ENCODE measurements around the gene NANOGP8. TPM values are rescaled to one million over a fixed set of nuclear protein-coding genes. Genes with fewer than 3 reads are reported as not detected.
"Not testable (repeated sequence)": the region's sequence is repeated elsewhere in the genome, so short reads cannot be mapped to it uniquely, and the experiment has no call there.

NANOGP8 gene
- polyA plus RNA-seq, 1 donor = not detected

- DNase-seq = no peak
These were observed 7.8 kb upstream of the NANOGP8 start for GRCh38 chr15:35092846-35093245.

GRCh38 chr15:35092311-35092710 is 7.2 kb upstream of the NANOGP8 start:
- no peak for DNase-seq

- DNase-seq = no peak
These were observed 5.2 kb upstream of the NANOGP8 start for GRCh38 chr15:35090104-35090807.

- DNase-seq = no peak
These were observed 4.5 kb upstream of the NANOGP8 start for GRCh38 chr15:35089551-35089950.

- DNase-seq = no peak
These were observed 3.2 kb upstream of the NANOGP8 start for GRCh38 chr15:35088329-35088728.

GRCh38 chr15:35087759-35088158 is 2.7 kb upstream of the NANOGP8 start:
- no peak for DNase-seq

- not testable (repeated sequence) for DNase-seq
These were observed 2.4 kb downstream of the NANOGP8 start for GRCh38 chr15:35082371-35083348.

- DNase-seq = not testable (repeated sequence)
These were observed 3.3 kb downstream of the NANOGP8 start for GRCh38 chr15:35081626-35082365.

- DNase-seq = no peak
These were observed 4.9 kb downstream of the NANOGP8 start for GRCh38 chr15:35080226-35080625.

GRCh38 chr15:35078221-35078915 is 6.7 kb downstream of the NANOGP8 start:
- DNase-seq = peak; percentile 48

- no peak for DNase-seq
These were observed 14.0 kb downstream of the NANOGP8 start for GRCh38 chr15:35071106-35071505.

GRCh38 chr15:35068846-35069475 is 16.1 kb downstream of the NANOGP8 start:
- no peak for DNase-seq

- DNase-seq = no peak
These were observed 17.4 kb downstream of the NANOGP8 start for GRCh38 chr15:35067496-35068347.

- no peak for DNase-seq
These were observed 19.0 kb downstream of the NANOGP8 start for GRCh38 chr15:35066094-35066493.

- DNase-seq = no peak
These were observed 20.4 kb downstream of the NANOGP8 start for GRCh38 chr15:35064576-35065190.

- no peak for DNase-seq
These were observed 22.4 kb downstream of the NANOGP8 start for GRCh38 chr15:35062738-35063099.

GRCh38 chr15:35061825-35062737 is 23.0 kb downstream of the NANOGP8 start:
- DNase-seq = no peak

GRCh38 chr15:35061161-35061824 is 23.8 kb downstream of the NANOGP8 start:
- no peak for DNase-seq

- DNase-seq = no peak
These were observed 24.5 kb downstream of the NANOGP8 start for GRCh38 chr15:35060591-35060990.

Data from hindlimb muscle (tissue), 1 donor.